ENCODE data around the gene AGTRAP.

Gene AGTRAP

DNA sequence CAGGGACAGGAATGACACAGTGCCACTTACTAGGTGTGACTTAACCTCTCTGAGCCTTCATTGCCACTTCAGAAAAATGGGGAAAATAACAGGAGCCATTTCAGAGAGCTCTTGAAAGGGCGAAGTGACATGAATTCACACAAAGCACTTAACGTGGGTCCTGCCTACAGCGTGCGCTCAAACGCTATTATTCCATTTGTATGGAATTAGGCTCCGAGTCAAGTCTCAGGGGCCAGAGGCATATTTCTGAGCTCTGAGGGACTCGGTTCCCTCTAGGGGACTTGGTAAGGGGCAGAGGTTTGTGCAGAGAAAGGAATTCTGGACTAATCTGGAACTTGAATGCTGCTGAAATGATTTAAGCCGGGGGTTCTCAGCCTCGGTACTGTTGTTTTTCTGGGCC is 30.3 kb upstream of the AGTRAP start:
- Histone ChIP-seq H3K4me2 (ENCODE audit: low read length) (no peak overlapping the region), H3K36me3 (ENCODE audit: control insufficient read depth in 1 of 2, insufficient read depth in 2 of 2, low read length in 2 of 2) (no peaks in the 10 kb centered on the region), H3K4me1 (ENCODE audit: control insufficient read depth in 1 of 2, insufficient read depth in 2 of 2, low read length in 2 of 2) (no peaks in the 10 kb centered on the region), H3K9me3 (ENCODE audit: insufficient read depth, low read depth, low read length) (peaks cover 6% of the 10 kb centered on the region), H2AFZ (ENCODE audit: insufficient read depth, low read length, poor library complexity) (no peak overlapping the region), H4K91ac (ENCODE audit: low read depth, low read length) (no peak overlapping the region), H4K8ac (ENCODE audit: low read depth, low read length) (no peak overlapping the region), H3K27me3 (ENCODE audit: insufficient read depth, low read length) (no peaks in the 10 kb centered on the region), H3K4me3 (ENCODE audit: low read depth, low read length) (no peak overlapping the region), H2AK5ac (ENCODE audit: low read length) (no peak overlapping the region), H4K12ac (ENCODE audit: low read depth, low read length) (no peak overlapping the region), H3K79me1 (ENCODE audit: low read length) (no peaks in the 10 kb centered on the region), H3K79me2 (ENCODE audit: control insufficient read depth, insufficient read depth, low read length, poor library complexity) (no peaks in the 10 kb centered on the region), H2BK12ac (ENCODE audit: low read length) (no peak overlapping the region), H3K27ac (ENCODE audit: low read depth, low read length) (no peak overlapping the region), H2BK5ac (ENCODE audit: low read depth, low read length, poor library complexity) (no peak overlapping the region), H3K9ac (ENCODE audit: low read length) (no peak overlapping the region), H3K4ac (ENCODE audit: low read depth, low read length) (no peak overlapping the region), H3K23ac (ENCODE audit: low read length) (no peak overlapping the region), H2BK120ac (ENCODE audit: insufficient read depth, low read length, poor library complexity) (no peak overlapping the region), H3K18ac (ENCODE audit: low read length) (no peak overlapping the region), H3K14ac (ENCODE audit: low read length) (no peak overlapping the region)
- WGBS (ENCODE audit: extremely low coverage, insufficient coverage, insufficient read length) = no CpG with 5 or more reads among the region's 9 CpGs
- no peak for DNase-seq

DNA sequence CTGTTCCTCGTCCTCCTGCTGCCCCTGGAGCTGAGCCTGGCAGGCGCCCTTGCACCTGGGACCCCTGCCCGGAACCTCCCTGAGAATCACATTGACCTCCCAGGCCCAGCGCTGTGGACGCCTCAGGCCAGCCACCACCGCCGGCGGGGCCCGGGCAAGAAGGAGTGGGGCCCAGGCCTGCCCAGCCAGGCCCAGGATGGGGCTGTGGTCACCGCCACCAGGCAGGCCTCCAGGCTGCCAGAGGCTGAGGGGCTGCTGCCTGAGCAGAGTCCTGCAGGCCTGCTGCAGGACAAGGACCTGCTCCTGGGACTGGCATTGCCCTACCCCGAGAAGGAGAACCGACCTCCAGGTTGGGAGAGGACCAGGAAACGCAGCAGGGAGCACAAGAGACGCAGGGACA is 29.6 kb upstream of the AGTRAP start:
- Histone ChIP-seq H3K18ac (ENCODE audit: low read length) (no peak overlapping the region), H3K4me1 (ENCODE audit: control insufficient read depth in 1 of 2, insufficient read depth in 2 of 2, low read length in 2 of 2) (no peaks in the 10 kb centered on the region), H3K4me2 (ENCODE audit: low read length) (no peak overlapping the region), H3K4ac (ENCODE audit: low read depth, low read length) (no peak overlapping the region), H3K27ac (ENCODE audit: low read depth, low read length) (no peak overlapping the region), H3K14ac (ENCODE audit: low read length) (no peak overlapping the region), H3K79me1 (ENCODE audit: low read length) (no peaks in the 10 kb centered on the region), H2AFZ (ENCODE audit: insufficient read depth, low read length, poor library complexity) (no peak overlapping the region), H3K4me3 (ENCODE audit: low read depth, low read length) (no peak overlapping the region), H2AK5ac (ENCODE audit: low read length) (no peak overlapping the region), H3K23ac (ENCODE audit: low read length) (no peak overlapping the region), H2BK5ac (ENCODE audit: low read depth, low read length, poor library complexity) (no peak overlapping the region), H3K27me3 (ENCODE audit: insufficient read depth, low read length) (no peaks in the 10 kb centered on the region), H2BK120ac (ENCODE audit: insufficient read depth, low read length, poor library complexity) (no peak overlapping the region), H4K12ac (ENCODE audit: low read depth, low read length) (no peak overlapping the region), H3K9me3 (ENCODE audit: insufficient read depth, low read depth, low read length) (peaks cover 6% of the 10 kb centered on the region), H3K9ac (ENCODE audit: low read length) (no peak overlapping the region), H3K36me3 (ENCODE audit: control insufficient read depth in 1 of 2, insufficient read depth in 2 of 2, low read length in 2 of 2) (no peaks in the 10 kb centered on the region), H3K79me2 (ENCODE audit: control insufficient read depth, insufficient read depth, low read length, poor library complexity) (no peaks in the 10 kb centered on the region), H2BK12ac (ENCODE audit: low read length) (no peak overlapping the region), H4K8ac (ENCODE audit: low read depth, low read length) (no peak overlapping the region), H4K91ac (ENCODE audit: low read depth, low read length) (no peak overlapping the region)
- WGBS (ENCODE audit: extremely low coverage, insufficient coverage, insufficient read length) = no CpG with 5 or more reads among the region's 14 CpGs
- no peak for DNase-seq

DNA sequence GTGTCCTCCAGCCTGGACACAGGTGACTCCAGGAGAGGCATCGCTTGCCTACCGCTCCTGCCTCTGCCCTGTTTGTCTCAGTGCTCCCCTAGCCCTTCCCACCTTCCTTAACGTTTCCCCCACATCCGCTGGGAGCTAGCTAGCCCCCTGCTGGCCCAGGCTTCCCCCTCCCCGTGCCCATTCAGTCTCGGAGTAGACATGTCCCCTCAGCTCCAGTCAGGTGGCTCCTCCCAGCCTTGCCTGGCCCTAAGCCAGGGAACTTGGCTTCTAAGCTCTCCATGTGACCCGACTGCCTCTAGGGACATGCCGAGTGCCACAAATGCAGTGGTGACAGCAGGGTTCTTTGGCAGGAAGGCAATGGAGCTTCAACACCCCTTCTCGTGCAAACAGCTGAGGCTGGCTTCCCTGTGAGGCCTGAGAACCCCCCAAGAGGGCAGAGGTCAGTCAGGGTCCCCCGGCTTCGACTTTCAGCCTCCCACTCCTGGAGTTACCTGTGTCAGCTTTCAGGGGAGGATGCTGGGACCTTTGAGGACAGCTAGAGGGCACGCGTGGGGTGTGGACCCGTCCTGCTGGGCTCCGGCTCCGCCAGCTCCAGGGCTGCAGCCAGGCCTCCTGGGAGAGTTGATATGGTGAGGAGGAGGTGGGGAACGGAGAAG is 28.2 kb upstream of the AGTRAP start:
- H4K8ac ChIP-seq (ENCODE audit: low read depth, low read length) = no peak overlapping the region
- H4K12ac ChIP-seq (ENCODE audit: low read depth, low read length) = no peak overlapping the region
- no peak overlapping the region for H2BK5ac ChIP-seq (ENCODE audit: low read depth, low read length, poor library complexity)
- no peak overlapping the region for H3K4me2 ChIP-seq (ENCODE audit: low read length)
- H3K4ac ChIP-seq (ENCODE audit: low read depth, low read length) = no peak overlapping the region
- no peaks in the 10 kb centered on the region for H3K79me1 ChIP-seq (ENCODE audit: low read length)
- no peak for DNase-seq
- no peaks in the 10 kb centered on the region for H3K4me1 ChIP-seq (ENCODE audit: control insufficient read depth in 1 of 2, insufficient read depth in 2 of 2, low read length in 2 of 2)
- peak overlapping the region; percentile 23 for H3K4me3 ChIP-seq (ENCODE audit: low read depth, low read length)
- no peak overlapping the region for H3K27ac ChIP-seq (ENCODE audit: low read depth, low read length)
- H2BK120ac ChIP-seq (ENCODE audit: insufficient read depth, low read length, poor library complexity) = no peak overlapping the region
- no peak overlapping the region for H3K18ac ChIP-seq (ENCODE audit: low read length)
- no peak overlapping the region for H3K23ac ChIP-seq (ENCODE audit: low read length)
- no peak overlapping the region for H2BK12ac ChIP-seq (ENCODE audit: low read length)
- no peak overlapping the region for H3K9ac ChIP-seq (ENCODE audit: low read length)
- no peak overlapping the region for H2AFZ ChIP-seq (ENCODE audit: insufficient read depth, low read length, poor library complexity)
- H3K27me3 ChIP-seq (ENCODE audit: insufficient read depth, low read length) = no peaks in the 10 kb centered on the region
- no peaks in the 10 kb centered on the region for H3K79me2 ChIP-seq (ENCODE audit: control insufficient read depth, insufficient read depth, low read length, poor library complexity)
- H4K91ac ChIP-seq (ENCODE audit: low read depth, low read length) = no peak overlapping the region
- peaks cover 3% of the 10 kb centered on the region for H3K9me3 ChIP-seq (ENCODE audit: insufficient read depth, low read depth, low read length)
- H2AK5ac ChIP-seq (ENCODE audit: low read length) = no peak overlapping the region
- H3K14ac ChIP-seq (ENCODE audit: low read length) = no peak overlapping the region
- H3K36me3 ChIP-seq (ENCODE audit: control insufficient read depth in 1 of 2, insufficient read depth in 2 of 2, low read length in 2 of 2) = no peaks in the 10 kb centered on the region
- no CpG with 5 or more reads among the region's 17 CpGs for WGBS (ENCODE audit: extremely low coverage, insufficient coverage, insufficient read length)

DNA sequence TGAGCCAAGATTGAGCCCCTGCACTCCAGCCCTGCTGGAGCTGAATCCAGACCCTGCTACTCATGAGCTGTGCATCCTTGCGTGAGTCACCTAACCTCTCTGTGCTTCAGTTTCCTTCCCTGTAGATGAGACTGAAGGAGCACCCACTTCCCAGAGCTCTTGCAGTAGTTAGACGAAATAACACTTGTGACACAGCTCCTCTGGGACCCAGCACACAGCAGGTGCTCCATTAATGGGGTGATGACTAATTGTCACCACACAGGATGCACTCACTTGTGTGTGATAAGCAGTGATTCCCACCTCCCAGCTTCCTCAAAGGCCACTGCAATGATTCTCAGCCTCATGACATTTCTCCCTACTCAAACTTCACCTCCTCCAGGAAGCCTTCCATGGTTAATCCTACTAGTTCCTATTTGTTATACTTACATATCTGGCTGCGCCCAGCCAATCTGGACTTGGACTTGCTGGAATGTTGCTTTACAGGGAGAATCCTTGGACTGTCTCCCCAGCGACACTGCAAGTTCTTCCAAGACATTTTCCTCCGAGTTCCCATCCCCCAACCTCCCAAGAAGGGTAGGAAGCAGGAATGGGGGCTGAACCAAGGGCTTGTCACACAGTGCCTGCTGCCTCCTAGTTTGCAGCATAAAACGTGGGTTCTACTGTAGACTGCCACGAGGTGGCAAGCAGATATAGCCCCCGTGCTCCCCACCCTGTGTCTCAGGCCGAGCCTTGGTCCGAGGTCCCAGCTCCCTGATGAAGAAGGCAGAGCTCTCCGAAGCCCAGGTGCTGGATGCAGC is 27.2 kb upstream of the AGTRAP start:
- Histone ChIP-seq H3K79me2 (ENCODE audit: control insufficient read depth, insufficient read depth, low read length, poor library complexity) (no peaks in the 10 kb centered on the region), H3K27ac (ENCODE audit: low read depth, low read length) (no peak overlapping the region), H2BK12ac (ENCODE audit: low read length) (no peak overlapping the region), H3K23ac (ENCODE audit: low read length) (no peak overlapping the region), H3K18ac (ENCODE audit: low read length) (no peak overlapping the region), H3K14ac (ENCODE audit: low read length) (no peak overlapping the region), H4K91ac (ENCODE audit: low read depth, low read length) (no peak overlapping the region), H3K36me3 (ENCODE audit: control insufficient read depth in 1 of 2, insufficient read depth in 2 of 2, low read length in 2 of 2) (no peaks in the 10 kb centered on the region), H3K9ac (ENCODE audit: low read length) (no peak overlapping the region), H3K9me3 (ENCODE audit: insufficient read depth, low read depth, low read length) (peaks cover 3% of the 10 kb centered on the region), H4K12ac (ENCODE audit: low read depth, low read length) (no peak overlapping the region), H3K79me1 (ENCODE audit: low read length) (no peaks in the 10 kb centered on the region), H3K4me3 (ENCODE audit: low read depth, low read length) (no peak overlapping the region), H2AFZ (ENCODE audit: insufficient read depth, low read length, poor library complexity) (no peak overlapping the region), H3K4ac (ENCODE audit: low read depth, low read length) (no peak overlapping the region), H2AK5ac (ENCODE audit: low read length) (no peak overlapping the region), H2BK120ac (ENCODE audit: insufficient read depth, low read length, poor library complexity) (no peak overlapping the region), H3K4me1 (ENCODE audit: control insufficient read depth in 1 of 2, insufficient read depth in 2 of 2, low read length in 2 of 2) (no peaks in the 10 kb centered on the region), H2BK5ac (ENCODE audit: low read depth, low read length, poor library complexity) (no peak overlapping the region), H4K8ac (ENCODE audit: low read depth, low read length) (no peak overlapping the region), H3K27me3 (ENCODE audit: insufficient read depth, low read length) (no peaks in the 10 kb centered on the region), H3K4me2 (ENCODE audit: low read length) (no peak overlapping the region)
- WGBS (ENCODE audit: extremely low coverage, insufficient coverage, insufficient read length) = no CpG with 5 or more reads among the region's 11 CpGs
- DNase-seq = no peak
